Measurements from ENCODE around the gene MT1H.

Gene MT1H

DNA sequence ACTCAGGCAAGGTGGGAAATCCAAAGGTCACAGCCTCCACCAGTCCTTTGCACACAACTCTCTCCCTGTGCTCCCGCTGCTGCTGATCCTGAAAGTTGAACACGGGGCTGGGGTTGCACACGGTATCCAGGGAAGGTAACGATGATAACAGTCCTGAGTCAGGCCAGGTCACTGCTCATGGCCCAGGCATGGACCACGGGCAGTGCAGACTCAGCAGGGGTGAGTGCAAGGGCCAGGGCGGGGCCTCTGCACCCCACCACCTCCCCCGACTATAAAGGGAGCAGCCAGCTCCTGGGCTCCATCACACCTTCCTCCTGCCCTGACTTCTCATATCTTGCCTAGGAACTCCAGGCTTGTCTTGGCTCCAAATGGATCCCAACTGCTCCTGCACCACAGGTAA lies 18.0 kb upstream of the MT1H start, which contains the start of gene MT1B:
Gene MT1B, plus strand, starts transcription at position 301 of the 400 bp plus-strand sequence. Its CDS starts 68 bp downstream, at position 369.
- ChIA-PET CTCF (no interaction called here), POLR2A (no interaction called here)
- no peak for DNase-seq (ENCODE audit: extremely low spot score)
- TF ChIP-seq, protein P1, sequence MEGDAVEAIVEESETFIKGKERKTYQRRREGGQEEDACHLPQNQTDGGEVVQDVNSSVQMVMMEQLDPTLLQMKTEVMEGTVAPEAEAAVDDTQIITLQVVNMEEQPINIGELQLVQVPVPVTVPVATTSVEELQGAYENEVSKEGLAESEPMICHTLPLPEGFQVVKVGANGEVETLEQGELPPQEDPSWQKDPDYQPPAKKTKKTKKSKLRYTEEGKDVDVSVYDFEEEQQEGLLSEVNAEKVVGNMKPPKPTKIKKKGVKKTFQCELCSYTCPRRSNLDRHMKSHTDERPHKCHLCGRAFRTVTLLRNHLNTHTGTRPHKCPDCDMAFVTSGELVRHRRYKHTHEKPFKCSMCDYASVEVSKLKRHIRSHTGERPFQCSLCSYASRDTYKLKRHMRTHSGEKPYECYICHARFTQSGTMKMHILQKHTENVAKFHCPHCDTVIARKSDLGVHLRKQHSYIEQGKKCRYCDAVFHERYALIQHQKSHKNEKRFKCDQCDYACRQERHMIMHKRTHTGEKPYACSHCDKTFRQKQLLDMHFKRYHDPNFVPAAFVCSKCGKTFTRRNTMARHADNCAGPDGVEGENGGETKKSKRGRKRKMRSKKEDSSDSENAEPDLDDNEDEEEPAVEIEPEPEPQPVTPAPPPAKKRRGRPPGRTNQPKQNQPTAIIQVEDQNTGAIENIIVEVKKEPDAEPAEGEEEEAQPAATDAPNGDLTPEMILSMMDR (IDR thresholded peaks at IDR 0.05; ENCODE audit: control extremely low read depth, extremely low read depth, low read depth, missing control alignments), result no peak

DNA sequence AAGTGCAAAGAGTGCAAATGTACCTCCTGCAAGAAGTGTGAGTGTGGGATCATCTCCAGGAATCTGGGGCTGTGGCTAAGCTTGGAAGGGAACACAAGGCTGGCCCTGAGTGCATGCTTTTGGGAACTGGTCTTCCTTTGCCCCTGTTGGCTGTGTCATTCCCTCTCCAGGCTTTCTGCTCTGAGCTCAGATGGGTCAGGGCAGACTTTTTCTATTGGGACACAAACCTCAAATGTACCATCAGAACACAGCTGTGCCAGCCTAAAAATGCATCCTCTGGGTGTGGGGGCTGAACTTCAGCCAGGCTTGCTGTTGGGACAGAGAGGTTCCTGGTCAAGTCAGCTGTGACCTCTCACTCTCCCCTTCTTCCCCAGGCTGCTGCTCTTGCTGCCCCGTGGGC lies 17.0 kb upstream of the MT1H start:
- DNase-seq (ENCODE audit: extremely low spot score), result no peak
- CTCF ChIA-PET, result interaction anchor here (1.0 to 1.6 kb wide), 2 partner anchors 9 to 49 kb away, joined by 3 to 4 read pairs; no protein-coding TSS in a partner anchor
- TF ChIP-seq, protein P1 (IDR thresholded peaks at IDR 0.05; ENCODE audit: control extremely low read depth, extremely low read depth, low read depth, missing control alignments), result no peak
- POLR2A ChIA-PET, result interaction anchor here (0.6 kb wide), 1 partner anchor 83 kb away, joined by 3 read pairs; no protein-coding TSS in a partner anchor

DNA sequence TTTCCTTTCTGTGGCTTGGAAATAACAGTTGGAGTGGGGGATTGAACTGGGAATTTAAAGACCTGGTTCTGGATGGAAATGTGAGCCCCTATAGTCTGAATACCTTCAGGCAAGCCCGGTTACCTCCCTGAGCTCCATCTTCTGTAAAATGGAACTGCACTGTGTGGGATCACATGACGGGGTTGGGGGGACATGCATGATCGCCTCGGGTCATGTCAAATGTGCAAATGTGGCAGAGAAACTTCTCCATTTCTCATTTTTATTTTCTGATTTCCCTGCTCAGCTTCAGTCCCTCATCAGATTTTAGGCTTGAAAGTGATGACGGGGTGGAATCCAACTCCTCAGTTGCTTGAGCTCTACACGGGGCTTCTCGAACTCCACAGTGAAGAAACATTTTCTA lies 16.4 kb upstream of the MT1H start:
- TF ChIP-seq, protein P1 (IDR thresholded peaks at IDR 0.05; ENCODE audit: control extremely low read depth, extremely low read depth, low read depth, missing control alignments), result no peak
- ChIA-PET POLR2A (no interaction called here), CTCF (interaction anchor here (1.0 to 1.6 kb wide), 2 partner anchors 8 to 49 kb away, joined by 3 to 4 read pairs; no protein-coding TSS in a partner anchor)
- DNase-seq (ENCODE audit: extremely low spot score), result no peak

DNA sequence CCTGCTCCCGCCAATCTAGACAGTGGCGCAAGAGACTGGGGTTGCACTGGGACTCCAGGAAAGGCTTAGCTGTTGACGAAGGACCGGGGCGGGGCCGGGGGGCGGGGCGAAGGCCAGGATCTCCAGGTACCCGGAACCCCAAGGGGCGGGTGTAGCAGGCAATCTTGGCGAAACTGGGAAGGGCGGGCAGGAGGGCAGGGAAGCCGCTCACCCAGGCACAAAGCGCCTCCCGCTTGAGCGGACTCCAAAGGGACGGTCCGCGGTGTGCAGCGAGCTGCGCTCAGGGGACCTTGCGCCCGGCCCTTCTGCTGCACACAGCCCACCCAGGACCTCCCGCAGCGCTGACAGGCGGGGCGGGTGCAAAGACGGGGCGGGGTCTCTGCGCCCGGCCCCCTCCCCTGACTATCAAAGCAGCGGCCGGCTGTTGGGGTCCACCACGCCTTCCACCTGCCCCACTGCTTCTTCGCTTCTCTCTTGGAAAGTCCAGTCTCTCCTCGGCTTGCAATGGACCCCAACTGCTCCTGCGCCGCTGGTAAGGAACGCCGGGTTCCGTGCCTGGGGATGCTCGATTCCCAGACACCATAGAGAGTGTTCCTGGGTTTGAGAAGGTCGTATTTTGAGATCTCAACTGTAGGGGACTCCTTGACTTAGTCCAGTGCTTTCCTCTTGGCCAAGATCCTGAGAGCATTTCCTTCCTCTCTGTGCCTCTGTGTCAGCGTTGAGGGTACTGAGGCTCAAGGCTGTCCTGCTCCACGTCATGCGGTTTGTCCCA lies 11.9 kb upstream of the MT1H start, which contains the start of gene MT1F:
Gene MT1F, plus strand, starts transcription at position 405 of the 772 bp plus-strand sequence. Its CDS starts 100 bp downstream, at position 505.
- CTCF ChIA-PET, result no interaction called here
- POLR2A ChIA-PET, result no interaction called here
- DNase-seq (ENCODE audit: extremely low spot score), result peak; percentile 37
- TF ChIP-seq, protein P1 (IDR thresholded peaks at IDR 0.05; ENCODE audit: control extremely low read depth, extremely low read depth, low read depth, missing control alignments), result no peak

DNA sequence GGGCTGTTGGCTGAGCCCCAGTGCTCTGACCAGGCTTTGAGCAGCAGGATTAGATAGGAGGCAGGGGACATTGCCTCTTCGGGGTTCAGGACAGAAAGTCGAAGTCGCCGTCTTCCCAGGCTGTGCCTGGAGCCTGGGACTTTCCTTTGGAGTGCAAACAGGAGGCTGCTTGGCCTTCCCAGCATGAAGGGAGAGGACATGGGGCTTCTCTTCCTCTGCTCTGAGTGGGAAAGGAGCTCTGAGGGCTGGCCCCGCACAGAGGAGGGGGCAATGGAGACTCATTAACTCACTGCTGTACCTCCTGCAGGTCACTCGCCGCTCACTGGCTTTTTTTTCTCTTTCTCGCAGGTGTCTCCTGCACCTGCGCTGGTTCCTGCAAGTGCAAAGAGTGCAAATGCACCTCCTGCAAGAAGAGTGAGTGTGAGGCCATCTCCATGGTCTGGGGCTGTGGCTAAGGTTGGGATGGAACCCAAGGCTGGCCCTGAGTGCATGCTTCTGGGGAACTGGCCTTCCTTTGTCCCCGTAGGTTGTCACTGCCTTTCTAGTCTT lies 11.2 kb upstream of the MT1H start:
- CTCF ChIA-PET, result no interaction called here
- POLR2A ChIA-PET, result no interaction called here

More for the DNA sequence above, 11.2 kb upstream of the MT1H start:
- TF ChIP-seq, protein P1 (IDR thresholded peaks at IDR 0.05; ENCODE audit: control extremely low read depth, extremely low read depth, low read depth, missing control alignments), result no peak
- no peak for DNase-seq (ENCODE audit: extremely low spot score)

Data from GM10248 (cell line).